HEK293 (cell line): Measurements from ENCODE around the gene STX2.

Experiments used
- CTCF ChIA-PET: fragments of 350-600 bp; formaldehyde crosslinking; extraction: SDS; loops from one replicate; lab custom pipeline; 2021; ENCODE audit warnings: antibody characterized with exemption; lab: Yijun Ruan, JAX
- POLR2A ChIA-PET: fragments of 300-600 bp; formaldehyde crosslinking; extraction: SDS; loops from one replicate; lab custom pipeline; 2020; ENCODE audit warnings: antibody characterized with exemption, inconsistent platforms; lab: Yijun Ruan, JAX
- H3K27ac ChIP-seq: fragments of 200-500 bp; sonication (Bioruptor generic); 2 replicates; pipeline ENCODE4 v1.5.1; 2014; ENCODE audit warnings: low read depth, low read length, control low read depth, inconsistent platforms; ENCODE audit errors: extremely low read depth
- H3K36me3 ChIP-seq, 2 experiments: fragments of 200-500 bp in 1 of 2; sonication (Bioruptor generic) in 1 of 2; 1 replicate in 1 of 2; 2 replicates in 1 of 2; pipeline ENCODE4 v1.5.1; 2014 to 2017; ENCODE audit warnings: inconsistent platforms in 2 of 2, low read length in 2 of 2; ENCODE audit not compliant: control insufficient read depth in 2 of 2, insufficient read depth in 1 of 2
- H3K4me1 ChIP-seq: fragments of 200-500 bp; sonication (Bioruptor generic); 2 replicates; pipeline ENCODE4 v1.5.1; 2014; ENCODE audit warnings: mild to moderate bottlenecking, low read length, inconsistent platforms; ENCODE audit not compliant: control insufficient read depth, insufficient read depth
- H3K4me3 ChIP-seq: 2 replicates; pipeline ENCODE4 v1.5.1; 2011; ENCODE audit warnings: low read depth, mild to moderate bottlenecking, control low read depth, low read length, moderate library complexity
- H3K9me3 ChIP-seq: fragments of 200-500 bp; sonication (Bioruptor generic); 2 replicates; pipeline ENCODE4 v1.5.1; 2014; ENCODE audit warnings: low read depth, low read length, inconsistent platforms; ENCODE audit not compliant: control insufficient read depth, insufficient read depth
- ELK4 ChIP-seq: IDR thresholded peaks from 2 replicates; pipeline ENCODE4 v1.6.1; 2011; ENCODE audit warnings: mild to moderate bottlenecking, low read depth, low read length, borderline replicate concordance
- GLI4 ChIP-seq: fragments of 450-650 bp; formaldehyde crosslinking; IDR thresholded peaks from 2 replicates; pipeline ENCODE4 v1.5.1; 2016; ENCODE audit warnings: missing biosample characterization, missing genetic modification characterization
- SCRT2 ChIP-seq: fragments of 450-650 bp; formaldehyde crosslinking; IDR thresholded peaks from 2 replicates; pipeline ENCODE4 v1.5.1; 2016; ENCODE audit warnings: missing biosample characterization, missing genetic modification characterization
- ZBTB1 ChIP-seq: fragments of 450-650 bp; formaldehyde crosslinking; IDR thresholded peaks from 2 replicates; pipeline ENCODE4 v1.5.1; 2016; ENCODE audit warnings: missing biosample characterization, missing genetic modification characterization
- ZNF18 ChIP-seq: fragments of 450-650 bp; formaldehyde crosslinking; IDR thresholded peaks from 2 replicates; pipeline ENCODE4 v1.5.1; 2016; ENCODE audit warnings: missing biosample characterization, missing genetic modification characterization
- ZNF335 ChIP-seq: fragments of 450-650 bp; formaldehyde crosslinking; conservative IDR thresholded peaks from 2 replicates; pipeline ENCODE4 v1.5.1; 2016; ENCODE audit warnings: missing biosample characterization, missing genetic modification characterization
- ZNF48 ChIP-seq: fragments of 450-650 bp; formaldehyde crosslinking; IDR thresholded peaks from 2 replicates; pipeline ENCODE4 v1.5.1; 2016; ENCODE audit warnings: missing biosample characterization, missing genetic modification characterization
- ZNF585B ChIP-seq: fragments of 450-650 bp; formaldehyde crosslinking; IDR thresholded peaks from 2 replicates; pipeline ENCODE4 v1.5.1; 2016; ENCODE audit warnings: missing biosample characterization, missing genetic modification characterization
- TF ChIP-seq, protein P1 (sequence below): fragments of 450-650 bp; formaldehyde crosslinking; IDR thresholded peaks from 2 replicates; pipeline ENCODE4 v1.5.1; 2016; ENCODE audit warnings: missing biosample characterization, missing genetic modification characterization
- TF ChIP-seq, protein P2 (sequence below): fragments of 450-650 bp; formaldehyde crosslinking; IDR thresholded peaks from 2 replicates; pipeline ENCODE4 v1.5.1; 2016; ENCODE audit warnings: missing biosample characterization, missing genetic modification characterization
- TF ChIP-seq, protein P3 (sequence below): fragments of 450-650 bp; formaldehyde crosslinking; optimal IDR thresholded peaks from 2 replicates; pipeline ENCODE3; 2016; ENCODE audit warnings: missing biosample characterization, mild to moderate bottlenecking, missing genetic modification characterization
- TF ChIP-seq, protein P4 (sequence below): fragments of 450-650 bp; formaldehyde crosslinking; IDR thresholded peaks from 2 replicates; pipeline ENCODE4 v1.5.1; 2016; ENCODE audit warnings: missing biosample characterization, missing genetic modification characterization
- TF ChIP-seq, protein P5 (sequence below): fragments of 450-650 bp; formaldehyde crosslinking; IDR thresholded peaks from 2 replicates; pipeline ENCODE4; 2016; ENCODE audit warnings: missing biosample characterization, missing genetic modification characterization
- TF ChIP-seq, protein P6 (sequence below): fragments of 450-650 bp; formaldehyde crosslinking; IDR thresholded peaks from 2 replicates; pipeline ENCODE4 v1.5.1; 2016; ENCODE audit warnings: missing biosample characterization, missing genetic modification characterization

Gene STX2

DNA sequence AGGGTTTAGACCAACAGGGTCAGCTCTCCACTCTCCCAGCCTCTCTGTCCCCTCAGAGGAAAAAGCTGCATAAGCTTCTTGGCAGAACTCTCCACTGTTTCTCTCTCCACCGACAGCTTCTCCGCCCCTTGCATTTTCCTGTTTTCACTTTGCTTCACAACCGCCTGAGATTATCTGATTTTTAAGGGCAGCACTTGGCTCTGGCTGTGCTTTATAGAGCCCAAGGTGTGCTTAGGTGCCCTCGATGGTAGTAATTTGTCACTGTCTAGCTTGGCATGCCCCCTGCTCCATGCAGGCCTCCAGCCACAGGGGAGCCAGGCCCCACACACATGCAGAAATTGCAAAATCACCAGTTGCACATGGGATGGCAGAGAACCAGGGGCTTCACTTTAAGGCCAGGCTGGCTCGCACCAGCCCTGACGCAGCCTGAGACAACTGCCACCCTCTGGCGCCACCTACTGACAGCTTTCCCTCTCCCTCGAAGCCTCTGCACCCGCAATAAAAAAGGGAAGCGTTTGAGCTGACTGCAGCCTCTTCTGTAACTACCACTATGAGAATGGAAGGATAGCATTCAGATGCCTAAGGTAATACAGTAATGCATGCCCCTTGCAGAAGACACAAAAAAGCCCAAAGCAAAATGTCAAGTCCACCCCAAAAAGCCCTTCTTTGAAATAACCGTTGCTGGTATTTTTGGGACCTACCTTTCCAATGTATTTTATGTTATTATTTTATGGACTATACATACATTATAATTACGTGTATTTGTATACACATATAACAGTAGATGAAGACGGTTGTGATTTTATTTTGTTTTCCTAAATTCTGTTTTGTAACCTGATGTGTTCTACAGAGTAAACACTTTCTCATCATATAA lies 90.9 kb downstream of the STX2 start (continued):
- TF ChIP-seq, protein P1, sequence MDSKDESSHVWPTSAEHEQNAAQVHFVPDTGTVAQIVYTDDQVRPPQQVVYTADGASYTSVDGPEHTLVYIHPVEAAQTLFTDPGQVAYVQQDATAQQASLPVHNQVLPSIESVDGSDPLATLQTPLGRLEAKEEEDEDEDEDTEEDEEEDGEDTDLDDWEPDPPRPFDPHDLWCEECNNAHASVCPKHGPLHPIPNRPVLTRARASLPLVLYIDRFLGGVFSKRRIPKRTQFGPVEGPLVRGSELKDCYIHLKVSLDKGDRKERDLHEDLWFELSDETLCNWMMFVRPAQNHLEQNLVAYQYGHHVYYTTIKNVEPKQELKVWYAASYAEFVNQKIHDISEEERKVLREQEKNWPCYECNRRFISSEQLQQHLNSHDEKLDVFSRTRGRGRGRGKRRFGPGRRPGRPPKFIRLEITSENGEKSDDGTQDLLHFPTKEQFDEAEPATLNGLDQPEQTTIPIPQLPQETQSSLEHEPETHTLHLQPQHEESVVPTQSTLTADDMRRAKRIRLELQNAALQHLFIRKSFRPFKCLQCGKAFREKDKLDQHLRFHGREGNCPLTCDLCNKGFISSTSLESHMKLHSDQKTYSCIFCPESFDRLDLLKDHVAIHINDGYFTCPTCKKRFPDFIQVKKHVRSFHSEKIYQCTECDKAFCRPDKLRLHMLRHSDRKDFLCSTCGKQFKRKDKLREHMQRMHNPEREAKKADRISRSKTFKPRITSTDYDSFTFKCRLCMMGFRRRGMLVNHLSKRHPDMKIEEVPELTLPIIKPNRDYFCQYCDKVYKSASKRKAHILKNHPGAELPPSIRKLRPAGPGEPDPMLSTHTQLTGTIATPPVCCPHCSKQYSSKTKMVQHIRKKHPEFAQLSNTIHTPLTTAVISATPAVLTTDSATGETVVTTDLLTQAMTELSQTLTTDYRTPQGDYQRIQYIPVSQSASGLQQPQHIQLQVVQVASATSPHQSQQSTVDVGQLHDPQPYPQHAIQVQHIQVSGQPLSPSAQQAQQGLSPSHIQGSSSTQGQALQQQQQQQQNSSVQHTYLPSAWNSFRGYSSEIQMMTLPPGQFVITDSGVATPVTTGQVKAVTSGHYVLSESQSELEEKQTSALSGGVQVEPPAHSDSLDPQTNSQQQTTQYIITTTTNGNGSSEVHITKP (tag by site-specific recombination) = no peak
- TF ChIP-seq, protein P2, sequence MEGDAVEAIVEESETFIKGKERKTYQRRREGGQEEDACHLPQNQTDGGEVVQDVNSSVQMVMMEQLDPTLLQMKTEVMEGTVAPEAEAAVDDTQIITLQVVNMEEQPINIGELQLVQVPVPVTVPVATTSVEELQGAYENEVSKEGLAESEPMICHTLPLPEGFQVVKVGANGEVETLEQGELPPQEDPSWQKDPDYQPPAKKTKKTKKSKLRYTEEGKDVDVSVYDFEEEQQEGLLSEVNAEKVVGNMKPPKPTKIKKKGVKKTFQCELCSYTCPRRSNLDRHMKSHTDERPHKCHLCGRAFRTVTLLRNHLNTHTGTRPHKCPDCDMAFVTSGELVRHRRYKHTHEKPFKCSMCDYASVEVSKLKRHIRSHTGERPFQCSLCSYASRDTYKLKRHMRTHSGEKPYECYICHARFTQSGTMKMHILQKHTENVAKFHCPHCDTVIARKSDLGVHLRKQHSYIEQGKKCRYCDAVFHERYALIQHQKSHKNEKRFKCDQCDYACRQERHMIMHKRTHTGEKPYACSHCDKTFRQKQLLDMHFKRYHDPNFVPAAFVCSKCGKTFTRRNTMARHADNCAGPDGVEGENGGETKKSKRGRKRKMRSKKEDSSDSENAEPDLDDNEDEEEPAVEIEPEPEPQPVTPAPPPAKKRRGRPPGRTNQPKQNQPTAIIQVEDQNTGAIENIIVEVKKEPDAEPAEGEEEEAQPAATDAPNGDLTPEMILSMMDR (tag by site-specific recombination) = peak; percentile 78
- TF ChIP-seq SCRT2 (peak; percentile 89), ZNF335 (tag by site-specific recombination) (no peak), ZNF585B (no peak)
- TF ChIP-seq, protein P3, sequence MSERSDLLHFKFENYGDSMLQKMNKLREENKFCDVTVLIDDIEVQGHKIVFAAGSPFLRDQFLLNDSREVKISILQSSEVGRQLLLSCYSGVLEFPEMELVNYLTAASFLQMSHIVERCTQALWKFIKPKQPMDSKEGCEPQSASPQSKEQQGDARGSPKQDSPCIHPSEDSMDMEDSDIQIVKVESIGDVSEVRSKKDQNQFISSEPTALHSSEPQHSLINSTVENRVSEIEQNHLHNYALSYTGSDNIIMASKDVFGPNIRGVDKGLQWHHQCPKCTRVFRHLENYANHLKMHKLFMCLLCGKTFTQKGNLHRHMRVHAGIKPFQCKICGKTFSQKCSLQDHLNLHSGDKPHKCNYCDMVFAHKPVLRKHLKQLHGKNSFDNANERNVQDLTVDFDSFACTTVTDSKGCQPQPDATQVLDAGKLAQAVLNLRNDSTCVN = no peak

GRCh38 chr12:130746546-130746945 lies 92.5 kb downstream of the STX2 start:
- H3K4me1 ChIP-seq = no peaks in the 10 kb centered on the region
- POLR2A ChIA-PET = no interaction called here
- H3K9me3 ChIP-seq = no peaks in the 10 kb centered on the region
- CTCF ChIA-PET = no interaction called here
- H3K27ac ChIP-seq = no peak overlapping the region
- TF ChIP-seq ZBTB1 (tag by site-specific recombination) (no peak), ELK4 (no peak), GLI4 (tag by site-specific recombination) (no peak), ZNF18 (tag by site-specific recombination) (no peak), ZNF48 (no peak)
- TF ChIP-seq, protein P4, sequence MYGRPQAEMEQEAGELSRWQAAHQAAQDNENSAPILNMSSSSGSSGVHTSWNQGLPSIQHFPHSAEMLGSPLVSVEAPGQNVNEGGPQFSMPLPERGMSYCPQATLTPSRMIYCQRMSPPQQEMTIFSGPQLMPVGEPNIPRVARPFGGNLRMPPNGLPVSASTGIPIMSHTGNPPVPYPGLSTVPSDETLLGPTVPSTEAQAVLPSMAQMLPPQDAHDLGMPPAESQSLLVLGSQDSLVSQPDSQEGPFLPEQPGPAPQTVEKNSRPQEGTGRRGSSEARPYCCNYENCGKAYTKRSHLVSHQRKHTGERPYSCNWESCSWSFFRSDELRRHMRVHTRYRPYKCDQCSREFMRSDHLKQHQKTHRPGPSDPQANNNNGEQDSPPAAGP (tag by site-specific recombination) = no peak
- TF ChIP-seq, protein P5, sequence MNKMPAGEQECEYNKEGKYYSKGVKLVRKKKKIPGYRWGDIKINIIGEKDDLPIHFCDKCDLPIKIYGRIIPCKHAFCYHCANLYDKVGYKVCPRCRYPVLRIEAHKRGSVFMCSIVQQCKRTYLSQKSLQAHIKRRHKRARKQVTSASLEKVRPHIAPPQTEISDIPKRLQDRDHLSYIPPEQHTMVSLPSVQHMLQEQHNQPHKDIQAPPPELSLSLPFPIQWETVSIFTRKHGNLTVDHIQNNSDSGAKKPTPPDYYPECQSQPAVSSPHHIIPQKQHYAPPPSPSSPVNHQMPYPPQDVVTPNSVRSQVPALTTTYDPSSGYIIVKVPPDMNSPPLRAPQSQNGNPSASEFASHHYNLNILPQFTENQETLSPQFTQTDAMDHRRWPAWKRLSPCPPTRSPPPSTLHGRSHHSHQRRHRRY (tag by site-specific recombination) = no peak
- TF ChIP-seq, protein P6, sequence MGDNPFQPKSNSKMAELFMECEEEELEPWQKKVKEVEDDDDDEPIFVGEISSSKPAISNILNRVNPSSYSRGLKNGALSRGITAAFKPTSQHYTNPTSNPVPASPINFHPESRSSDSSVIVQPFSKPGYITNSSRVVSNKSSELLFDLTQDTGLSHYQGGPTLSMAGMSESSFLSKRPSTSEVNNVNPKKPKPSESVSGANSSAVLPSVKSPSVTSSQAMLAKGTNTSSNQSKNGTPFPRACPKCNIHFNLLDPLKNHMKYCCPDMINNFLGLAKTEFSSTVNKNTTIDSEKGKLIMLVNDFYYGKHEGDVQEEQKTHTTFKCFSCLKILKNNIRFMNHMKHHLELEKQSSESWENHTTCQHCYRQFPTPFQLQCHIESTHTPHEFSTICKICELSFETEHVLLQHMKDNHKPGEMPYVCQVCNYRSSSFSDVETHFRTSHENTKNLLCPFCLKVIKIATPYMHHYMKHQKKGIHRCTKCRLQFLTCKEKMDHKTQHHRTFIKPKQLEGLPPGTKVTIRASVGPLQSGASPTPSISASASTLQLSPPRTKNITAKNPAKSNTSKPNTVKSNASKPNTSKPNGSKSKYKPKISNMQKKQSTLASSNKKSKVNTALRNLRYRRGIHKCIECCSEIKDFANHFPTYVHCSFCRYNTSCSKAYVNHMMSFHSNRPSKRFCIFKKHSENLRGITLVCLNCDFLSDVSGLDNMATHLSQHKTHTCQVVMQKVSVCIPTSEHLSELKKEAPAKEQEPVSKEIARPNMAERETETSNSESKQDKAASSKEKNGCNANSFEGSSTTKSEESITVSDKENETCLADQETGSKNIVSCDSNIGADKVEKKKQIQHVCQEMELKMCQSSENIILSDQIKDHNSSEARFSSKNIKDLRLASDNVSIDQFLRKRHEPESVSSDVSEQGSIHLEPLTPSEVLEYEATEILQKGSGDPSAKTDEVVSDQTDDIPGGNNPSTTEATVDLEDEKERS = no peak
- H3K4me3 ChIP-seq = no peak overlapping the region
- no peaks in the 10 kb centered on the region for H3K36me3 ChIP-seq
